ENCODE results near the gene ITGA1.

GRCh38 chr5:52849544-52849943, 61.8 kb downstream of the ITGA1 start:
- TF ChIP-seq CTCF (conservative IDR thresholded peaks at IDR 0.05; ENCODE audit: low read length) (no peak), EZH2phosphoT487 (IDR thresholded peaks at IDR 0.05; ENCODE audit: borderline replicate concordance, low read depth, low read length) (no peak)

Measured in OCI-LY7 (cell line).